A204.1 (cell line): ENCODE measurements around the gene ITPR3.

Experiments
- FAIRE-seq: peaks from 2 replicates; lab custom pipeline; 2012; peaks lifted over from hg19 to GRCh38; lab: Jason Lieb, UNC

ITPR3 gene

DNA sequence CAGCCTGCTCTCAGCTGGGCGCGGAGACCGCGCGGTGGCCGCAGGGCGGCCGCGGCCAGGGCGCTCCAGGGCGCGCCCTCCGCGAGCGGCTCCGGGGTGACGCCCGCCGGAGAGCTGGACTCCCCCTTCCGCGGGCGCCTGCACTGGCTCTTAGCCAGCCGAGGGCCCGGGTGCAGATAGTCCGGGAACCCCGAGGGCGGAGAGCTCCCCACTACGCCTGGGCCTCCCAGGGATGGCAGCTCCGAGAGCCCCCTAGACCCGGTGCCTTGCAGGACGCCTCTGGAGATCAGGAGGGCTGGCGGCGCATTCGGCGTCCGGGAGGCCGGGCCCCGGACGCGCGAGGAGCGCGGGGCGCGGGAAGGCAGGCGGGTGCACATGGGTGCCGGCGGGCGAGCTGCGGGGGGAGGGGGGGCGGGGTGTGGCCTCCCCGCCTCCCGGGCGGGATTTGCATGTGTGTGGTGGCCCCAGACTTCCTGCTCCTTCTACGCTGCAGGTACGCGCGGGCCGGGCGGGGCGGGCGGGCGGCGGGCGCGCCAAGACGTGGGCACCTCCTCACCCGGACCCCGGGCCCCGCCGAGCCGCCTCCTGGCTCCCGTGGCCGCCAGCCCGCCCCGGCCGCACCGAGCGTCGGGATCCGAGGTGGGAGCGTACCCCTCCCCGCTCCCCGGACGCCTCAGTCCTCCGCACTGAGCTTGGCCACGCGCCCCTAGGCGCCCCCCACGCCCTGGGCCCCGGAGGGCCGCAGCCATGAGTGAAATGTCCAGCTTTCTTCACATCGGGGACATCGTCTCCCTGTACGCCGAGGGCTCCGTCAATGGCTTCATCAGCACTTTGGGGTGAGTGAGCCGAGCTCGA, at the start of gene ITPR3:
Gene ITPR3, plus strand, starts transcription at position 467 of the 855 bp plus-strand sequence. Its CDS starts 281 bp downstream, at position 748.
- FAIRE-seq = no peak

DNA sequence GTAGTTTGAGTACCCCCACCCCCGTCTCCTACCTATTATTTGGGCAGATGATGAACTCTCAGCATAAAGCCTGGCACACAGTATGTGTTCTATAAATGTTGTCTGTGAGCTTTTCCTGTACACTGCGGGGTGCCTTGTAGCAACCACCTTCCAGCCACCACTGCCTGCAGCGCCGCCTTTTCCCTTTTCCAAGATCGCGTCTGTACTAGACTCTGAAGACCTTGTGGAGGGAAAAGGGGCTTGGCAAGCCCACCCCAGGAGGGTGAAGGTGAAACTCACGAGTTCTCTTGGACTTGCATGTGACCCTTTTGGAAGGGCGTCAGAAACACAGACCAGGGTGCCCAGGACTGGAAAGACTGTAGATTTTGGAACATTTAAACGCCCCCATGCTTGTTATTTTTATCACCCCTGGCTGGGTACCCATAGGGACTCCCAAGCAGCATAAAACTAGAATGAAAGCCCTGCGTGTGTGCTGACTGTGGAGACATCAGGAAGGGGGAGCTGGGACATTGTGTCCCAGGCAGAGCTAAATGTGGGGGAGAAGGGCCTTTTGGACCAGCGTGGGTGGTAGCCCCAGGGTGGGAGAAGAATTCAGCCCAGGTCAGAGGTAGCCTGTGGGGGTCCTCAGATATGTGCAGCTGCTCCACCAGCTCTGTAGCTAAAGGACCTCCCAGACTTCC, 49.3 kb upstream of the ITPR3 start:
- FAIRE-seq = no peak

DNA sequence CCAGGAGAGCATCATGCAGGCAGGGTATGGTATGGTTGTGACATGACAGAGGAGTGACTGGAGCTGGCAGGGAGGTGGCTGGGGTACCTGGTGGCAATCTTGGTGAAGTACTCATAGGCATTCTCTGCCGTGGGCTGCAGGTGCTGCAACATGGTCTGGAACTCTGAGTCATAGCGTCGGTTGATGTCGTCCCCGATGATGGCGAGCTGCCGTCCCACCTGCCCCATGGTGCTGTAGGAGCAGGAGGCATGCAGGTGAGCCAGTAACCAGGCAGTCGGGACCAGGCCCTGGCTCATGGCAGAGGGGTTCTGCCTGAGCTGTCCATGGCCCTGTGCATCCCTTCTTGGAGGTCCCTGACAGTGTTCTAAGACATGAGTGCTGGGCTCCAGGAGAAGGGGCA, 45.9 kb upstream of the ITPR3 start:
- no peak for FAIRE-seq

DNA sequence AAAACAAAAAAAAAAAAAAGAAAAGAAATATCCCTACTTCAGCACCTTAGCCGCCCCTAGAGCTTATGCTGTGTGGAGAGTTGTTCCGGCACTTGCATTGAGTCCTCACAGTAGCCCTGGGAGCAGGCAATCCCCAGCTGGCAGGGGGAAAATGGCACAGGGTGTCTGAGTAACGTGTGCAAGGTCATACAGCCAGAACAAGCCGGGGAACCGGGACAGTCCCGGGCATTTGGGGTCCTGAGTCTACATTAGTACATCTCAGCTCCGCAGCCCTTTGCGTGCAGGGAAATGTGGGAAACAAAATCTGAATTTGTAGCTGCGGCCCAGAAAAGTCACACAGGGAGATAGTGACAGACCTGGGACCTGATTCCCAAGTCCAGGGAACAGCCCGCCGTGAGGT, 44.5 kb upstream of the ITPR3 start:
- no peak for FAIRE-seq

DNA sequence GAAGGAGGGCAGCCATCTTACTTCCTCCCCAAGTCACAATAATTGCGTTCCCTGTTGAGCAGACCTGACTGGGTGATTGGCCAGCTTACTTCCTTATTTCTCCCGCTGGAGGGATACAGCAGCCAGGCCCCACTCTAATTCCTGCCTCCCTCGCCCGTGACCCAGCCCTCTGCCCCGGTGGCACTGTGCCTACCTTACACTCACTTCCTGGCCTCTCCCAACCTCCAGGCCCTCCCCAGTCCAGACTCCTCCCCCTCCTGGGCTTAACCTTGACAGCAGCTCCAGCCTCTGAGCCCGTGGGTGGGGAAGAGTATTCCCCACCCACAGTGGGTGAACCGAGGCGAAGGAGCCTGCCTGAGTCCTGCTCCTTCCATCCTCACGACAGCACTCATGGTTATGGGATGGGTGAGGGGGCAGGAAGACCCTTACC, 44.0 kb upstream of the ITPR3 start:
- FAIRE-seq = no peak

DNA sequence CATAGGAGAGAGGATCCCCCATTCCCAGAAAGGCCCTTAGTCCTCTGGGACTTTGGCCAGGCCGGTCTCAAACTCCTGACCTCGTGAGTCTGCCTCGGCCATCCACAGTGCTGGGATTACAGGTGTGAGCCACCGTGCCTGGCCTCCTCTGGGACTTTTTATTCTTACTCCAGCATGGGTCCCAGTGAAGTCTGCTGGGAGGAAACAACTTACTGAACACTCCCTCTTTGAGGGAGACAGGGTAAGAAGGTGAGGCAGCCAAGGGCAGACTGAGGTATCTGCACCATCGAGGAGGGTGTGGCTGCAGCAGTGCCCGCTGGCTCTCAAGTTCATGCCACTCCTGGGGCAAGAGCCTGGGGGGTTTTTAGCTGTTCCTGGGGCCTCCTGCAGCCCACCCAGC, 43.4 kb upstream of the ITPR3 start:
- no peak for FAIRE-seq

DNA sequence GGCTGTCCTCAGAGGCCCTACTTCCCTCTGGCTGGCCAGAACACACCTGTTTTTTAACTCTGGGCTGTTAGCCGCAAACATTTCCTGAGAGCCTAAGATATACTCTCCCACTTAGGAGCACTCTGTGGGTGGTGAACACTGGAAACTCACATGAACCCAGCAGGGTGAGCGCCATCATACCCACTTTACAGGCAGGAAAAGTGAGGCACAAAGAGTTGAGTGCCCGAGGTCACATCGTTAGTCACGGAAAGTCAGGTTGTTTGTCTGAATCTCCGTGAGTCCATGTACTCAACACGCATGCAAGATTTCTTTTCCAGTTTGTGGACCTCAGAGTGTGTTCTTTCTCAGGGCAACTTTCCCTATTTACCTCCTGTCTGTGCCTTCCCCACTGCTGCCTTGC, 43.0 kb upstream of the ITPR3 start:
- no peak for FAIRE-seq

DNA sequence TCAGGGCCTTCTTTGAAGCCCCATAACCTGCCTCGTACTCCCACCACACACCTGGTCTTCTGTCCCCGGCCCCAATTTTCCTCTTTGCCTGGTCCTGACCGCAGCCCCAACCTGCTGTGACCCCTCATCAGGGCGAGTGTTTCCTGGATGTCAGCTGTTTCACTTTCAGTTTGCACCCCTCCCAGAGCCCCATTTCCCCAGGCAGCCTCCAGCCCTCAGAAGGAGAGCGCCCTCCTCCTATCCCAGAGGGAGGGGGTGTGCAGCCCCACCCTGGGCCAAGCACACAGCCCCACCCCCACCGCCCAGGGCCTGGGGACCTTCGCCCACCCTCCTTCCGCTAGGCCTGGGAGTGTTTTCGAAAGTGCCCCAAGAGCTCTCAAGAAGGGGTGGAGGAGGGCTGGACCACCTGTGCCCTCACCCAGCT, 42.5 kb upstream of the ITPR3 start:
- FAIRE-seq = no peak

DNA sequence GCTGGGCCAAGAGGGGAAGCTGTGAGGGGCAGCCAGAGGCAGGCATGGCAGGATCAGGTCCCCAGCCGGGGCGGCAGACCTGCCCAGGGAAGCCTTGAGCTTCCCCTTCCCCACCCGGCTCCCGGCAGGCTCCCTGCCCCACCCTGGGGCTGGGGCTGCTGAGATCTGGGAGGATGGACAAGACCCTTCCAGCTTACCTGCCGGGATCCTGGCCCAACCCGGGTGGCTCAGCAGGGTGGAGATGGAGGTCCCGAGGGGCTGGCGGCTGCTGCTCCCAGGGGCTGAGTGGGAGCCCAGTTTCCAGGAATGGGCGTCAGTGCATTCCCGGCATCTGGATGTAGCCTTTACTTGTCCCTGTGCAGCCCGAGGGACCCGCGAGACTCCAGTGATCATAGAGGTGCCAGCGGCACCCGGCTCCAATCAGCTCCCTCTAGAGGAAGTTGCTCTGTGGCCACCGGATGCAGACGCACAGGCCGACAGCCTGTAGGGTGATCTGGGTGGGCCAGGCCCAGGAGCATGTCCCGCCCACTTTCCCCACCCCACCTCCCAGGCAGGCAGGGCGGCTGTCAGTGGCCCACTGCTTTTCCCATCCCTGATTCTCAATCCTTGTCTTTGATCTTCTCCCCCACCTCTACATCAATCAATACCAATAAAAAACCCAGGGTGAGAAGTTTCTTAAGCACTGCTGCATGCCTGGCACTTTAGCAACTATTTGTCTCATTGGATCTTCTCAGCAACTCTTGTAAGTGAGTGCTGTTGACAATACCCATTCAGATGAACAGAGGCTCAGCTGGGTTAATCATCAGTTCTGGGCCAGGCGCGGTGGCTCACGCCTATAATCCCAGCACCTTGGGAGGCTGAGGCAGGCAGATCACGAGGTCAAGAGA, 41.1 kb upstream of the ITPR3 start, which contains the start of gene BAK1:
Gene BAK1, minus strand, starts transcription at position 449 of the 887 bp plus-strand sequence. CDS start 2,672 bp downstream, outside the sequence.
- FAIRE-seq = no peak

DNA sequence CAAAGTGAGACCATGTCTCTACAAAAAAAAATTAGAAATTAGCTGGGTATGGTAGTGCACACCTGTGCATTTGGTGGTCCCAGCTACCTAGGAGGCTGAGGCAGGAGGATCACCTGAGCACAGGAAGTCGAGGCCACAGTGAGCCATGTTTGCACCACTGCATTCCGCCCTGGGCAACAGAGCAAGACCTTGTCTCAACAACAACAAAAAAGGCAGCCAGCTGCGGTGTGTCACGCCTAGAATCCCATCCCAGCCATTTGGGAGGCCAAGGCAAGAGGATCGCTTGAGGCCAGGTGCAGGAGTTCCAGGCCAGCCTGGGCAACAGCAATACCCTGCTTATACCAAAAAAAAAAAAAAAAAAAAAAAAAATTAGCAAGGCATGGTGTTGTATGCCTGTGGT, 39.9 kb upstream of the ITPR3 start:
- no peak for FAIRE-seq

DNA sequence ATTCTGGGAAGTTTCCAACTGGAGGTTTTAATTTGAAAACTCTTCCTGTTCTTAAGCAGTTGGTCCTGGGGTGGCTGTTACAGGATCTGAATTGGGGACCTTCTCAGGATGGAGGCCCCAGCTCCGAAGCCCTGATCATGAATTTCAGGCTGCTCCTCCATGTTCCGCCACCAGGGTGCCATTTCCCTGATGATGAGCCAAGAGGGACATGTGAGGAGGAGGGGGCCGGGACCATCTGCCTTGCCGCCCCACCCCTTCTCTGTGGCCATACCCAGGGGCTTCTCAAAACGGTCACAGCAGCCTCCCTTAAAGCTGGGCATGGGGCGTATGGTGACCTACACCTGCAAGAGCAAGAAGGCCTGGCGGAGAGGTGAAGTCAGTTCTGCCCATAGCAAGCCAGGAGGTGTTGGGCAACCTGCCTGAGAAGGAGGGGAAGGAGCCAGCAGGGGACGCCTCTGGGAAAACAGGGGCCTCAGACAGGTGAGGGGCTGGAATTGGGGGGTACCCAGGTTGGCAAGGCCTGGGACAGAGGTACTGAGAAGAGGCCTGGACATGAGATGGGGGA, 37.4 kb upstream of the ITPR3 start:
- no peak for FAIRE-seq

DNA sequence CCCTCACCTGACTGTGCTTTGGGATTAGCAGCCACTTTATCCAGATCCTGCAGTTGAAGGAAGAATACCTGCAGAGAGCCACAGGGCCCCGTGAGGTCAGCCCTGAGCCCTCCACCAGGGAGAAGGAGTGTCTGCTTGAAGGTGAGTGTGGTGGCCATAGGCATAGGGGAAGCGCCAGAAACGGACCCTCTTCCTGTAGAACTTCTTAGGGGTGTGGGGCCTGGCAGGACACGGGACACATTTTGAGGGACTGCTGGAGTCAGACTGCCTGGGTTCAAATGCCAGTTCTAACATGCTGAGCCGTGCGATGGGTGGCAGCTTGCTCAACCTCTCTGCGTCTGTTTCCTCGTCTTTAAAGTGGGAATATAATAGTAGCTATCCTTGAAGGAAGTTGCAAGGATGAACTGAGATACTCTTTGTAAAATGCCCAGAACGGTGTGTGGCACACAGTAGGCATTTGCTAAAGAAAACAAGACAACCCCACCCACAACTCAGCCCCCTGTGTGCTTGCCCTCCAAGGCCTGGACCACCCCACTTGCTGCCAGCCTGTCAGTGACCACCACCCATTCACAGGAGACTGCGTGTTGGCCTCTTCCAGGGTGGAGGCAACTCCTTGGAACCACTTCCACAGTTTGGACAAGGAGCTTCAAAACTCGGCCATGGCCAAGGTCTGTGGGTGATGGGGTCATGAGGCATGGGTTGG, 36.3 kb upstream of the ITPR3 start:
- FAIRE-seq = no peak

DNA sequence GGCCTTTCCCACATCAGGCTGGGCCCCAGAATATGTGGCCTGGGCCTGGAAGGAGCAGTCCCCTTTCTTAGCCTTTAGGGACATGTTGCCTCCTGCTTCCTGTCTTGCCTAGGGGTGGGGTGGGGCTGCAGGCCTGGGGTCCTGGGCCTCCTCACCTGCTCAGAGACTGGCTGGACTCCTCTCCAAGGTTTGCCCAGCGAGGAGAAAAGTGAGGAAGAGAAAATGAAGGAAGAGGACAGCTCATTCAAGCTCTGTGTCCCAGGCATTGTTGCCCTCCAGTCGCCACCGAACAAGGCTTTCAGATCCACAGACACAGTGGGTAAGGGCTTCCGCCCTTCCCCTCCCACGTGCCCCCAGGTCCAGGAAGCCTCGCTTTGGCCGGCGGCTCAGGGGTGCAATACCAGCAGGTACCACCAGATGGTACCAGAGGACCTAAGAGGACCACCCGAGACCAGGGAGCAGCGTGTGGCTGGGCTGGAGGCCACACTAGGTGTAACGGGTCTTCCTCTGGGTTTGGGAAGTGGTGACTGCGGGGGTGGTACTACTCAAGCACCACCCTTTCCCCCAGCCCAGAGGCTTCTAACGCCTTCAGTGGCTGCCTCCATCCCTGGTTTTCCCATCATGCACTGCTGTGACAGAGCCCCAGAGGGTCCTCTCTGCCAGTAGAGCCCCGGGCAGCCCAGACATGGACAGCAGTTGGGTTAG, 35.6 kb upstream of the ITPR3 start:
- FAIRE-seq = no peak

DNA sequence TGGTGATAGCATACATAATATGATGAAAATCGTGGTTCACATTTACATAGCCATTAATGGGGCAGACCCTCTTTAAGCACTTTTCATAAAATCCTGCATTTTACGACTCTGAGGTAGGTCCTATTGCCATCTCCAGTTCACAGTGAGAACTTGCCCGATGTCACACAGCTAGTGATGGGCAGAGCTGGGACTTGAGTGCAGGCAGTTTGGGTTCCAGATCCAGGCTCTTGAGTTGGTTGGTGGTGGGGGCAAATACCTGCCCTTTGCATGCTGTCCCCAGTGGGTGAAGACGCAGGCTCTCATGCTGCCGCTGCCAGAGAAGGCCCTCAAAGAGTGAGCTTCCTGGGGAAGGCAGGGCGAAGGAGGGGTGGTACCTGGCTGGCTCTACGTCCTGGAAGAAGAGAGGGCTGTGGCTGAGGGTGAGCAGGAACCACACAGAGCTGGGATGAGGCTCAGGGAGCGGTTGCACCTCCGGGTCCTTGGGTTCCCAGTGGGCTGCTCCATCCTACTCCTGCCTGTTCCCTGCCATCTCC, 34.9 kb upstream of the ITPR3 start:
- no peak for FAIRE-seq

DNA sequence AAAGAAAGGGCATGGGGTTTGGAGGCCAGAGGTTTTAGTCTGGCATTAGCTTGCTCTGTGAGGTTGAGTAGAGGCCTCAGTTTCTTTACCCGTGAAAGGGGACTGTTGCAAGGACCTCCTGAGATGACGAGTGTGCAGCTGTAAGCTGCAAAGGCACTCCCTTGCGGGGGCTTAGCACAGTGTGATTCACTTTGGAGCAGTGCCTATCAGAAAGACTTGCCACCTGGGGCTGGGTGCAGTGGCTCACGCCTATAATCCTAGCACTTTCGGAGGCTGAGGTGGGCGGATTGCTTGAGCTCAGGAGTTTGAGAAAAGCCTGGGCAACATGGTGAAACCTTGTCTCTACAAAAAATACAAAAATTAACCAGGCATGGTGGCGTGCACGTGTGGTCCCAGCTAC, 33.6 kb upstream of the ITPR3 start:
- FAIRE-seq = no peak

DNA sequence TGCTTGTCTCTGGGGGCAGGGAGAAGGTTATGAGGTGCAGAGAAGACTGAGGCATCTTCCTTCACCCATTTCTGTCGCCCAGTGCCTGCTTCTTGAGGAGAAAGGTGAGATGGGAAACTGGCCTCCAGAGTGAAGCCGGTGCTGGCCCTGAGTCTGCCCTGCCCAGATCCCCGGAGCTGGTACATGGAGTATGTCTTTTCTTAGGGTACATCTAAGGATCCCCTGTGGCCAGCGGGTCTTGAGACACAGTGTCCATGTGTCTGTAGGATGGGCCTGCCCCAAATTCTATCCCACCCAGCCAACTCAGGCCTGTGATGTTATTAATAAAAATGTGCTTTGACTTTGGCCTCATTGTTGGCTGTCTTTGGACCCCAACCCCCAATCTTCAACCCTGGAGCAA, 32.2 kb upstream of the ITPR3 start:
- no peak for FAIRE-seq

DNA sequence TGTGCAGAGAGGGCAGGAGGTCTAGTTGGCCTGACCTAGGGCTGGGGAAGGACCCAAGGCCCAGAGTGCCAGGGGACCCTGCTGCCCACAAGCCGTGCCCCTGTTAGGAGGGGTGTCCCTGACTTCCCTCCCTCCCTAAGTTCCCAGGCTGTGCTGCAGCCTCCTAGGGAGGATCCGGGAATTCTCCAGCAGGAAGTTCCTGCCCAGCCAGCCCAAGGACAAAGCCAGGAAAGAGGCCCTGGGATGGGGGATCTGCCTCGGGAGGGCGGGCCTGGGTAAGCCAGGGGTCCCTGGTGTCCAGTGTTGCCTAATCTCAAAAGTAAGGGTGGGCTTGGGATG, 31.8 kb upstream of the ITPR3 start:
- FAIRE-seq = no peak

DNA sequence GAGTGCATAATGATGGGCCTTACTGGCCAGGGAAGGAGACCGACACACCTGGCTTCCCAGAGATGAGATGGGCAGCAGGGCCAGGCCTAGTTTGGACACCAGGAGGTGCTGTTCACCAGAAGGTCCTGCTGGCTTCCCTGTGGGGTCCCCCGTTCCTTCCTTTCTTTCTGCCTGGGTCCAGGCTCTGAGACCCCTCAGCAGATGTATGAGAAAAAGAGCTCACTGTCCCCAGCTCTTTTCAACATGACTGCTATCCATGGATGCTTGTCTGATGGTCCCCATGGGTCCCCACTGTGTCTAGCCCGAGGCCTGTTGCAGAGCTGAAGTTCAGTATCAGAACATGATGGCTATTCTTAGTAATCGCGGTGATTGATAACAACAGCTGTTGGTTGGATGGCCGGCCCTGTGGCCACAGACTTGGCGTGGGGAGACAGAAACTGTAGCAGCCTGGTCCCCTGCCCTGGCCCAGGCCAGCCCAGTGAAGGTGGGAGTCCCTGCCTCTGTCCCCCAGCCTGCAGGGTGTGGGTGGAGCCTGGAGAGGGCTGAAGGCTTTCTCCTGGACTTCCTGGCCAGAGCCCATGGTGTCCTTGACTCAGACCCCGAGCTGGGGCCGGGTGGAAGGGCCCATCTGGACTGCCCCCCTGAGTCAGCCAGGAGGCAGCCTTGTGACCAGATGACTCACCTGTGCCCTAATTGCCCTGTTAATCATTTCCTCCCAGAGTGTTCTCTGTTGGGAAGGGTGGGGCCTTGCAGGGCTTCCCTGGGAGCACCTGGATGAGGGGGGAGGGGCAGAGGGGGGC, 31.2 kb upstream of the ITPR3 start:
- no peak for FAIRE-seq

DNA sequence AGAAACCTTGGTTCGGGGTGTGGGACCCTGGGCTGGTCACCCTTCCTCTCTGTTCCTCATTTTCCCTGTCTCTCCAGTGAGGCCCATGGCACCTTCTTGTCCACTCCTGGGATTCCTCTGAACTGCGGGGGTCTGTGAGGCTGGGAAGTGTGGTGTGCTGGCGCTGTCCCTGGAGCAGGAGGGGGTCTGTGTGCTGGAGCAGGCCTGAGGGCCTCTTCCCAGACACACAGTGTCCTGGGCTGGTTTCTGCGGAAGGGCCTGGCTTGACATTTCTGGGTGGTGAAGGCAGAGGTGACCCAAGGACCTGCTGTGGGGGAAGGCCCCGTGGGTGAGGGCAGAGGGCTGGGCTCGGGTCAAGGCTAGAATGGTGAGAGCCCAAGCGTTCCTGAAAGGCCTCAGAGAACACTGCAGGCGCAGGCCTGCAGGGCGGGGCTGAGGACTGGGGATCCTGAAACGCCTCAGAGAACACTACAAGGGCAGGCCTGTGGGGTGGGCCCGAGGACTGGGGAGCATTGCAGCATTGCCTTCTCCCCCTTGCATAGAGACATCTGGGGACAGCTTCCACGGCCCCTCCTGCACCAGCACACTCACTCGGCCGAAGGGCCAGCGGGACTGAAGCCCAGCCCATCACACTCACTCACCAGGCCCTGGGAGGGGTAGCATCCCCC, 30.5 kb upstream of the ITPR3 start:
- FAIRE-seq = no peak
